SU-DHL-6 (cell line): ENCODE measurements around the gene SPRY4.

Experiments used
- H2AFZ ChIP-seq: fragments of 200-600 bp; sonication (generic); 2 replicates; pipeline ENCODE4 v1.6.1; 2014; ENCODE audit warnings: low read depth, mild to moderate bottlenecking, moderate library complexity, mixed read lengths, antibody characterized with exemption, low read length; ENCODE audit not compliant: severe bottlenecking
- H3F3A ChIP-seq: fragments of 200-600 bp; shearing (Covaris generic); 2 replicates; pipeline ENCODE4 v1.6.0; 2016; ENCODE audit warnings: antibody characterized with exemption, mild to moderate bottlenecking; ENCODE audit not compliant: insufficient read depth
- H3K27ac ChIP-seq: fragments of 200-600 bp; sonication (generic); 2 replicates; pipeline ENCODE4 v1.5.1; 2016; ENCODE audit warnings: low read depth, mild to moderate bottlenecking, low read length, moderate library complexity, mixed read lengths
- H3K27me3 ChIP-seq: fragments of 200-600 bp; sonication (generic), shearing (Covaris generic); 2 replicates; pipeline ENCODE4 v1.6.0; 2014; ENCODE audit warnings: mild to moderate bottlenecking, low read length
- H3K36me3 ChIP-seq: fragments of 200-600 bp; sonication (generic); 2 replicates; pipeline ENCODE4 v1.6.1; 2014; ENCODE audit warnings: mild to moderate bottlenecking, low read length, mixed read lengths
- H3K4me2 ChIP-seq: fragments of 300-600, 200-600 bp; shearing (Covaris generic), sonication (generic); 2 replicates; pipeline ENCODE4 v1.6.0; 2014; ENCODE audit warnings: low read length, low read depth, mild to moderate bottlenecking; ENCODE audit not compliant: poor library complexity, severe bottlenecking
- H3K4me3 ChIP-seq: fragments of 200-600 bp; sonication (generic); 2 replicates; pipeline ENCODE4 v1.5.1; 2014; ENCODE audit warnings: antibody characterized with exemption, low read length, mild to moderate bottlenecking, mixed read lengths; ENCODE audit not compliant: insufficient read depth, poor library complexity, severe bottlenecking
- H3K79me2 ChIP-seq: fragments of 200-600 bp; sonication (generic); 2 replicates; pipeline ENCODE4 v1.6.1; 2014; ENCODE audit warnings: mild to moderate bottlenecking, low read length, moderate library complexity; ENCODE audit not compliant: insufficient read depth
- H3K9ac ChIP-seq: fragments of 200-600 bp; sonication (generic); 2 replicates; pipeline ENCODE4 v1.7.0; 2014; ENCODE audit warnings: mild to moderate bottlenecking, low read length
- H3K9me2 ChIP-seq: fragments of 200-600 bp; sonication (generic); replicated peaks from 2 replicates; pipeline ENCODE4 v1.6.1; 2014; ENCODE audit warnings: low read length; ENCODE audit not compliant: insufficient read depth
- H3K9me3 ChIP-seq: fragments of 200-600 bp; sonication (generic); 2 replicates; pipeline ENCODE4 v1.6.1; 2014; ENCODE audit warnings: low read length, mixed read lengths; ENCODE audit not compliant: insufficient read depth
- H4K20me1 ChIP-seq: fragments of 200-600 bp; sonication (generic); 2 replicates; pipeline ENCODE4 v1.6.1; 2014; ENCODE audit warnings: low read depth, mild to moderate bottlenecking, antibody characterized with exemption, low read length, moderate library complexity, mixed read lengths
- EZH2phosphoT487 ChIP-seq: fragments of 200-600 bp; sonication (generic), shearing (Covaris generic); conservative IDR thresholded peaks from 2 replicates; pipeline ENCODE4 v1.6.1; 2018; ENCODE audit warnings: mild to moderate bottlenecking, antibody characterized with exemption, low read length, moderate library complexity, mixed read lengths
- TF ChIP-seq, protein P1 (sequence below): fragments of 200-600 bp; sonication (generic); IDR thresholded peaks from one replicate; pipeline ENCODE4 v1.5.1; 2017; ENCODE audit warnings: antibody characterized with exemption, mild to moderate bottlenecking, low read length, moderate library complexity; ENCODE audit not compliant: insufficient read depth, poor library complexity, severe bottlenecking

SPRY4 gene, protein sequence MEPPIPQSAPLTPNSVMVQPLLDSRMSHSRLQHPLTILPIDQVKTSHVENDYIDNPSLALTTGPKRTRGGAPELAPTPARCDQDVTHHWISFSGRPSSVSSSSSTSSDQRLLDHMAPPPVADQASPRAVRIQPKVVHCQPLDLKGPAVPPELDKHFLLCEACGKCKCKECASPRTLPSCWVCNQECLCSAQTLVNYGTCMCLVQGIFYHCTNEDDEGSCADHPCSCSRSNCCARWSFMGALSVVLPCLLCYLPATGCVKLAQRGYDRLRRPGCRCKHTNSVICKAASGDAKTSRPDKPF

DNA sequence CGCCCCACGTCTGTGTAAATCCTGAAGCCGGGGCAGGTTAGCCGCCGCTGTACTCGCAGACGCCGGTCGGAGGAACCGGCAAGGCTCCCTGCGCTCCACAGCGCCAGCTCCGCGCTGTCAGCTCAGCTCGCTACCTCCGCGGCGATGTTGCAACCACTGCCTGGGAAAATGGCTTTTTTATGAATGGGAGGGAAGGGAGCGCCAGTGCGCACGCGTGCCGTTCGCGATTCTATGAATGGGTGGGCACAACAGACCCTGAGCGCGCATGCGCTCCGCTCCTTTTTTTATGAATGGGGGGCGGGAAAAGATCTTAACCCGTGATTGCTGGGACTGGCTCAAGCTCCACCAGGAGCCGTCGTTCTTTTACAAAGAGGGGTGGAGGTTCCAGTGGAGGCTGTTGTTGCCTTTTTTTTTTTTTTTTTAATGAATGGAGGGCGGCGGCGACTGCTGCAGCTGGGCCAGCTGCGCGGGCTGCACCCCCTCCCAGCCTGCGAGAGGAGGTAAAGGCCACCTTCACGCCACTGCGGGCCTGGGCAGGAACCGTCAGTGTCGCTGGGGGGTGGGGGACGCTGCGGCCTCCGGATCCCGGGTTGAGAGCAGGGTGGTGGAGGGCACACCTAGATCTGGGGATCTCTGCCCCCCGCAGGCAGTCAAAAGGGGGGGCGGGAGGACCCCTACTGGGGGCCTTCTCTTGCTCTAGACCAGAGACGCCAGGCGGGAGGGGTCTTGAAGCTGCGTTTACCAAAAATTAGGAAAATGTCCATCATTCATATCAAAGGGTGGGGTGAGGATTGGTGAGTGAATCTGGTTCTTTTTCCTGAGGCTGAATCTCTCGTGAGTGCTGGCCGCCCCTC is at the start of gene SPRY4:
Gene SPRY4 (minus strand): TSS at position 151 of the 854 bp plus-strand sequence. CDS start 9,913 bp downstream, outside the sequence.
- H3K4me2 ChIP-seq: peak within 1 kb of the TSS; percentile 62
- TF ChIP-seq, protein P1, sequence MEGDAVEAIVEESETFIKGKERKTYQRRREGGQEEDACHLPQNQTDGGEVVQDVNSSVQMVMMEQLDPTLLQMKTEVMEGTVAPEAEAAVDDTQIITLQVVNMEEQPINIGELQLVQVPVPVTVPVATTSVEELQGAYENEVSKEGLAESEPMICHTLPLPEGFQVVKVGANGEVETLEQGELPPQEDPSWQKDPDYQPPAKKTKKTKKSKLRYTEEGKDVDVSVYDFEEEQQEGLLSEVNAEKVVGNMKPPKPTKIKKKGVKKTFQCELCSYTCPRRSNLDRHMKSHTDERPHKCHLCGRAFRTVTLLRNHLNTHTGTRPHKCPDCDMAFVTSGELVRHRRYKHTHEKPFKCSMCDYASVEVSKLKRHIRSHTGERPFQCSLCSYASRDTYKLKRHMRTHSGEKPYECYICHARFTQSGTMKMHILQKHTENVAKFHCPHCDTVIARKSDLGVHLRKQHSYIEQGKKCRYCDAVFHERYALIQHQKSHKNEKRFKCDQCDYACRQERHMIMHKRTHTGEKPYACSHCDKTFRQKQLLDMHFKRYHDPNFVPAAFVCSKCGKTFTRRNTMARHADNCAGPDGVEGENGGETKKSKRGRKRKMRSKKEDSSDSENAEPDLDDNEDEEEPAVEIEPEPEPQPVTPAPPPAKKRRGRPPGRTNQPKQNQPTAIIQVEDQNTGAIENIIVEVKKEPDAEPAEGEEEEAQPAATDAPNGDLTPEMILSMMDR: no peak
- TF ChIP-seq EZH2phosphoT487: no peak
- H3K79me2 ChIP-seq: no peaks in the 10 kb centered on the region
- H3K9ac ChIP-seq: peak within 1 kb of the TSS; percentile 48
- peak within 1 kb of the TSS; percentile 54 for H3K4me3 ChIP-seq
- peak within 1 kb of the TSS; percentile 91 for H2AFZ ChIP-seq
- H3K9me2 ChIP-seq: no peaks in the 10 kb centered on the region
- no peaks in the 10 kb centered on the region for H3K36me3 ChIP-seq
- no peaks in the 10 kb centered on the region for H3K27me3 ChIP-seq
- H3K9me3 ChIP-seq: no peaks in the 10 kb centered on the region
- H3F3A ChIP-seq: no peaks in the 10 kb centered on the region
- no peak within 1 kb of the TSS for H3K27ac ChIP-seq
- no peaks in the 10 kb centered on the region for H4K20me1 ChIP-seq

DNA sequence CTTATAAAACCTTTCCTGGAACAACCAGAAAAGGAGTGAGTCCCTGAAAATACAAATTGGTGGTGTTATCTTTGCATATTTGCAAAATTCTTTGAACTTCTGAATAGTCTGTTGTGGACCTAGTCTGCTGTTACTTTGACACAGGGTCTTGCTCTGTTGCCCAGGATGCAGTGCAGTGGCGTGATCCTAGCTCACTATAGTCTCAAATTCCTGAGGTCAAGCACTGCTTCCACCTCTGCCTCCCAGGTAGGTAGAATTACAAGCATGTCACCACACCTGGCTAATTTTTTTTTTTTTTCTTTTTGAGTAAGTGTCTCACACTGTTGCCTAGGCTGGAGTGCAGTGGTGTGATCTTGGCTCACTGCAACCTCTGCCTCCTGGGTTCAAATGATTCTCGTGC is 43.7 kb upstream of the SPRY4 start:
- Histone ChIP-seq H3F3A (no peaks in the 10 kb centered on the region), H3K27me3 (no peaks in the 10 kb centered on the region), H3K79me2 (no peaks in the 10 kb centered on the region), H3K36me3 (no peaks in the 10 kb centered on the region), H3K4me2 (no peak overlapping the region), H3K9me2 (no peaks in the 10 kb centered on the region), H3K9ac (no peak overlapping the region), H3K4me3 (no peak overlapping the region), H3K9me3 (no peaks in the 10 kb centered on the region), H2AFZ (no peak overlapping the region), H4K20me1 (no peaks in the 10 kb centered on the region), H3K27ac (no peak overlapping the region)
- no peak for TF ChIP-seq EZH2phosphoT487
- TF ChIP-seq, protein P1: no peak

DNA sequence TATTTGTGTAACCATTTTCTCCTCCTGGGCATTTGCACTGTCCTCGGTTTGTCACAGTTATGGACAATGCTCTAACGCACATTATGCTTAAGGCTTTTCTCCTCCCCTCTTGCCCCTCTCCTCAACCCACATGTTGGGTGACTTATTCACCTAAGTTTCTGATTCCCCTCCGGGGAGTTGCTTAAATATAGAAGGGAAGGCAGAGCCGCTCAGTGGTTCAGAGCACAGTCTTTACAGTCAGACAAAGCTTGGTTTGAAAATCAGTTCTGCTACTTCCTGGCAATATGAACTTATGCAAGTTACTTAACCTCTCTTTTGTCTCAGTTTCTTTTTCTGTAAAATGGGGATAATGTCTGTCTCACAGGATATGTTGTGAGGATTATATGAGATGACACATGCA is 41.2 kb upstream of the SPRY4 start:
- Histone ChIP-seq H2AFZ (no peak overlapping the region), H3K4me3 (no peak overlapping the region), H3K27me3 (no peaks in the 10 kb centered on the region), H3K9me3 (no peaks in the 10 kb centered on the region), H3K9ac (no peak overlapping the region), H3K79me2 (no peaks in the 10 kb centered on the region), H3K4me2 (no peak overlapping the region), H3K36me3 (no peaks in the 10 kb centered on the region), H3K9me2 (no peaks in the 10 kb centered on the region), H4K20me1 (no peaks in the 10 kb centered on the region), H3F3A (no peaks in the 10 kb centered on the region), H3K27ac (no peak overlapping the region)
- TF ChIP-seq, protein P1: no peak
- no peak for TF ChIP-seq EZH2phosphoT487
